ENCODE results near the gene TDRKH.

The TDRKH gene

GRCh38 chr1:151823175-151823574 lies 32.9 kb upstream of the TDRKH start:
- Histone ChIP-seq H3K9me3 (ENCODE audit: control insufficient read depth, low read length) (no peaks in the 10 kb centered on the region), H3K4me1 (ENCODE audit: control insufficient read depth, insufficient read depth, low read length, poor library complexity, severe bottlenecking) (peaks cover 54% of the 10 kb centered on the region), H3K27me3 (replicated peaks; ENCODE audit: control insufficient read depth, insufficient read depth, low read length, poor library complexity, severe bottlenecking) (no peaks in the 10 kb centered on the region), H3K4me3 (ENCODE audit: insufficient read depth, low read depth, low read length, poor library complexity, severe bottlenecking) (peak overlapping the region; percentile 13), H3K36me3 (ENCODE audit: control insufficient read depth, insufficient read depth, low read length) (no peaks in the 10 kb centered on the region), H3K27ac (ENCODE audit: insufficient read depth, low read length, poor library complexity, severe bottlenecking) (peak overlapping the region; percentile 68)
- DNase-seq = no peak

GRCh38 chr1:151822404-151822803 lies 32.1 kb upstream of the TDRKH start:
- Histone ChIP-seq H3K4me1 (ENCODE audit: control insufficient read depth, insufficient read depth, low read length, poor library complexity, severe bottlenecking) (peaks cover 53% of the 10 kb centered on the region), H3K27me3 (replicated peaks; ENCODE audit: control insufficient read depth, insufficient read depth, low read length, poor library complexity, severe bottlenecking) (no peaks in the 10 kb centered on the region), H3K4me3 (ENCODE audit: insufficient read depth, low read depth, low read length, poor library complexity, severe bottlenecking) (peak overlapping the region; percentile 27), H3K9me3 (ENCODE audit: control insufficient read depth, low read length) (no peaks in the 10 kb centered on the region), H3K36me3 (ENCODE audit: control insufficient read depth, insufficient read depth, low read length) (no peaks in the 10 kb centered on the region), H3K27ac (ENCODE audit: insufficient read depth, low read length, poor library complexity, severe bottlenecking) (peak overlapping the region; percentile 68)
- peak in 2 of 3 donors; percentile 30 to 37 for DNase-seq

- Histone ChIP-seq H3K4me1 (ENCODE audit: control insufficient read depth, insufficient read depth, low read length, poor library complexity, severe bottlenecking) (peaks cover 58% of the 10 kb centered on the region), H3K36me3 (ENCODE audit: control insufficient read depth, insufficient read depth, low read length) (no peaks in the 10 kb centered on the region), H3K27me3 (replicated peaks; ENCODE audit: control insufficient read depth, insufficient read depth, low read length, poor library complexity, severe bottlenecking) (no peaks in the 10 kb centered on the region), H3K27ac (ENCODE audit: insufficient read depth, low read length, poor library complexity, severe bottlenecking) (peak overlapping the region; percentile 68), H3K9me3 (ENCODE audit: control insufficient read depth, low read length) (no peaks in the 10 kb centered on the region), H3K4me3 (ENCODE audit: insufficient read depth, low read depth, low read length, poor library complexity, severe bottlenecking) (peak overlapping the region; percentile 14)
- peak in 2 of 3 donors; percentile 25 to 31 for DNase-seq
These were observed 30.6 kb upstream of the TDRKH start for GRCh38 chr1:151820940-151821339.

- no peak for DNase-seq
- no peaks in the 10 kb centered on the region for H3K9me3 ChIP-seq (ENCODE audit: control insufficient read depth, low read length)
- peaks cover 66% of the 10 kb centered on the region for H3K4me1 ChIP-seq (ENCODE audit: control insufficient read depth, insufficient read depth, low read length, poor library complexity, severe bottlenecking)
- H3K27ac ChIP-seq (ENCODE audit: insufficient read depth, low read length, poor library complexity, severe bottlenecking) = peak overlapping the region; percentile 68
- H3K4me3 ChIP-seq (ENCODE audit: insufficient read depth, low read depth, low read length, poor library complexity, severe bottlenecking) = no peak overlapping the region
- no peaks in the 10 kb centered on the region for H3K27me3 ChIP-seq (replicated peaks; ENCODE audit: control insufficient read depth, insufficient read depth, low read length, poor library complexity, severe bottlenecking)
- no peaks in the 10 kb centered on the region for H3K36me3 ChIP-seq (ENCODE audit: control insufficient read depth, insufficient read depth, low read length)
These were observed 29.8 kb upstream of the TDRKH start for GRCh38 chr1:151819976-151820623.

GRCh38 chr1:151819227-151819835 lies 29.0 kb upstream of the TDRKH start:
- peak overlapping the region; percentile 43 for H3K27ac ChIP-seq (ENCODE audit: insufficient read depth, low read length, poor library complexity, severe bottlenecking)

GRCh38 chr1:151817353-151817730 lies 27.0 kb upstream of the TDRKH start:
- no peak overlapping the region for H3K4me3 ChIP-seq (ENCODE audit: insufficient read depth, low read depth, low read length, poor library complexity, severe bottlenecking)
- no peaks in the 10 kb centered on the region for H3K27me3 ChIP-seq (replicated peaks; ENCODE audit: control insufficient read depth, insufficient read depth, low read length, poor library complexity, severe bottlenecking)
- peaks cover 85% of the 10 kb centered on the region for H3K4me1 ChIP-seq (ENCODE audit: control insufficient read depth, insufficient read depth, low read length, poor library complexity, severe bottlenecking)
- no peaks in the 10 kb centered on the region for H3K36me3 ChIP-seq (ENCODE audit: control insufficient read depth, insufficient read depth, low read length)
- DNase-seq = no peak
- H3K9me3 ChIP-seq (ENCODE audit: control insufficient read depth, low read length) = no peaks in the 10 kb centered on the region
- peak overlapping the region; percentile 43 for H3K27ac ChIP-seq (ENCODE audit: insufficient read depth, low read length, poor library complexity, severe bottlenecking)

More at GRCh38 chr1:151819227-151819835, 29.0 kb upstream of the TDRKH start:
- Histone ChIP-seq H3K4me3 (ENCODE audit: insufficient read depth, low read depth, low read length, poor library complexity, severe bottlenecking) (no peak overlapping the region), H3K36me3 (ENCODE audit: control insufficient read depth, insufficient read depth, low read length) (no peaks in the 10 kb centered on the region), H3K9me3 (ENCODE audit: control insufficient read depth, low read length) (no peaks in the 10 kb centered on the region), H3K4me1 (ENCODE audit: control insufficient read depth, insufficient read depth, low read length, poor library complexity, severe bottlenecking) (peaks cover 70% of the 10 kb centered on the region), H3K27me3 (replicated peaks; ENCODE audit: control insufficient read depth, insufficient read depth, low read length, poor library complexity, severe bottlenecking) (no peaks in the 10 kb centered on the region)
- DNase-seq = no peak

GRCh38 chr1:151816548-151817352 lies 26.4 kb upstream of the TDRKH start:
- H3K36me3 ChIP-seq (ENCODE audit: control insufficient read depth, insufficient read depth, low read length) = no peaks in the 10 kb centered on the region
- H3K4me3 ChIP-seq (ENCODE audit: insufficient read depth, low read depth, low read length, poor library complexity, severe bottlenecking) = no peak overlapping the region
- H3K9me3 ChIP-seq (ENCODE audit: control insufficient read depth, low read length) = no peaks in the 10 kb centered on the region
- H3K4me1 ChIP-seq (ENCODE audit: control insufficient read depth, insufficient read depth, low read length, poor library complexity, severe bottlenecking) = peaks cover 85% of the 10 kb centered on the region
- no peak for DNase-seq
- no peaks in the 10 kb centered on the region for H3K27me3 ChIP-seq (replicated peaks; ENCODE audit: control insufficient read depth, insufficient read depth, low read length, poor library complexity, severe bottlenecking)
- H3K27ac ChIP-seq (ENCODE audit: insufficient read depth, low read length, poor library complexity, severe bottlenecking) = peak overlapping the region; percentile 48

- Histone ChIP-seq H3K4me3 (ENCODE audit: insufficient read depth, low read depth, low read length, poor library complexity, severe bottlenecking) (peak overlapping the region; percentile 5), H3K4me1 (ENCODE audit: control insufficient read depth, insufficient read depth, low read length, poor library complexity, severe bottlenecking) (peaks cover 78% of the 10 kb centered on the region)
These were observed 25.5 kb upstream of the TDRKH start for GRCh38 chr1:151815716-151816327.

GRCh38 chr1:151814971-151815545 lies 24.8 kb upstream of the TDRKH start:
- H3K27me3 ChIP-seq (replicated peaks; ENCODE audit: control insufficient read depth, insufficient read depth, low read length, poor library complexity, severe bottlenecking) = no peaks in the 10 kb centered on the region
- H3K9me3 ChIP-seq (ENCODE audit: control insufficient read depth, low read length) = no peaks in the 10 kb centered on the region
- H3K27ac ChIP-seq (ENCODE audit: insufficient read depth, low read length, poor library complexity, severe bottlenecking) = peak overlapping the region; percentile 29
- peaks cover 71% of the 10 kb centered on the region for H3K4me1 ChIP-seq (ENCODE audit: control insufficient read depth, insufficient read depth, low read length, poor library complexity, severe bottlenecking)
- no peak for DNase-seq
- H3K36me3 ChIP-seq (ENCODE audit: control insufficient read depth, insufficient read depth, low read length) = peaks cover 7% of the 10 kb centered on the region
- no peak overlapping the region for H3K4me3 ChIP-seq (ENCODE audit: insufficient read depth, low read depth, low read length, poor library complexity, severe bottlenecking)

More at GRCh38 chr1:151815716-151816327, 25.5 kb upstream of the TDRKH start:
- peak; percentile 49 to 62 (median 57) for DNase-seq
- peaks cover 6% of the 10 kb centered on the region for H3K36me3 ChIP-seq (ENCODE audit: control insufficient read depth, insufficient read depth, low read length)
- H3K9me3 ChIP-seq (ENCODE audit: control insufficient read depth, low read length) = no peaks in the 10 kb centered on the region
- H3K27me3 ChIP-seq (replicated peaks; ENCODE audit: control insufficient read depth, insufficient read depth, low read length, poor library complexity, severe bottlenecking) = no peaks in the 10 kb centered on the region
- peak overlapping the region; percentile 48 for H3K27ac ChIP-seq (ENCODE audit: insufficient read depth, low read length, poor library complexity, severe bottlenecking)
